H1 (cell line): ENCODE results near the gene OSCAR. TPM values are rescaled to one million over a fixed set of nuclear protein-coding genes. Genes with fewer than 3 reads are reported as not detected.

Experiments used
- CTCF ChIA-PET: fragments of 300-600 bp; sonication (Branson Sonifier 250); formaldehyde crosslinking; loops from one replicate; lab custom pipeline; 2021; ENCODE audit not compliant: partially characterized antibody; lab: Charles Lee
- POLR2A ChIA-PET: fragments of 300-600 bp; sonication (Branson Sonifier 250); formaldehyde crosslinking; loops from one replicate; lab custom pipeline; 2021; ENCODE audit warnings: inconsistent platforms; ENCODE audit not compliant: partially characterized antibody; lab: Charles Lee
- DNase-seq, 2 experiments: peaks; one replicate each; pipeline versions ENCODE4 v3.0.0 to v3.0.0-alpha.2; 2010 to 2022; ENCODE audit warnings: low spot score in 2 of 2, low read depth in 1 of 2, mixed read lengths in 1 of 2
- FAIRE-seq: peaks from 2 replicates; lab custom pipeline; 2011; peaks lifted over from hg19 to GRCh38; lab: Jason Lieb, UNC
- H2AFZ ChIP-seq: 2 replicates; pipeline ENCODE4 v1.8.1; 2012; ENCODE audit warnings: low read length, inconsistent platforms
- H2AK5ac ChIP-seq: 2 replicates; pipeline ENCODE4 v1.6.1; 2013; ENCODE audit warnings: low read depth, low read length
- H2BK120ac ChIP-seq: replicated peaks from 2 replicates; pipeline ENCODE3; 2013; ENCODE audit warnings: low read depth, low read length, inconsistent platforms
- H2BK12ac ChIP-seq: 2 replicates; pipeline ENCODE4 v1.6.1; 2013; ENCODE audit warnings: low read depth, low read length
- H2BK15ac ChIP-seq: 2 replicates; pipeline ENCODE4 v1.6.1; 2013; ENCODE audit warnings: low read length
- H2BK20ac ChIP-seq: 2 replicates; pipeline ENCODE4 v1.6.1; 2013; ENCODE audit warnings: low read length
- H2BK5ac ChIP-seq: 2 replicates; pipeline ENCODE4 v1.6.1; 2013; ENCODE audit warnings: low read depth, low read length
- H3K14ac ChIP-seq: 2 replicates; pipeline ENCODE4 v1.6.1; 2013; ENCODE audit warnings: inconsistent platforms; ENCODE audit not compliant: insufficient read length
- H3K18ac ChIP-seq: 2 replicates; pipeline ENCODE4 v1.6.1; 2013; ENCODE audit warnings: low read length; ENCODE audit errors: extremely low read depth
- H3K23ac ChIP-seq: 2 replicates; pipeline ENCODE4 v1.6.1; 2013; ENCODE audit warnings: inconsistent platforms; ENCODE audit not compliant: insufficient read length
- H3K23me2 ChIP-seq: 2 replicates; pipeline ENCODE4 v1.6.1; 2013; ENCODE audit warnings: low read depth, low read length
- H3K27ac ChIP-seq: 2 replicates; pipeline ENCODE4 v1.6.1; 2011; ENCODE audit warnings: low read depth, low read length, inconsistent platforms
- H3K27me3 ChIP-seq, 4 experiments: replicated peaks in 1 of 4; 1 replicate in 1 of 4; 2 replicates in 3 of 4; pipeline versions ENCODE4 v1.6.1 to v1.8.1; 2011 to 2013; ENCODE audit warnings: low read length in 3 of 4, mild to moderate bottlenecking in 3 of 4, inconsistent platforms in 2 of 4, mixed read lengths in 2 of 4, moderate library complexity in 1 of 4; ENCODE audit not compliant: control insufficient read depth in 3 of 4, insufficient read depth in 3 of 4; ENCODE audit errors: extremely low read depth in 1 of 4
- H3K36me3 ChIP-seq, 4 experiments: 2 replicates each; pipeline versions ENCODE4 v1.6.1 to v1.8.1; 2011 to 2013; ENCODE audit warnings: mild to moderate bottlenecking in 4 of 4, low read length in 3 of 4, moderate library complexity in 2 of 4, control low read depth in 1 of 4, inconsistent platforms in 1 of 4; ENCODE audit not compliant: insufficient read depth in 4 of 4, control insufficient read depth in 2 of 4
- H3K4ac ChIP-seq: replicated peaks from 2 replicates; pipeline ENCODE3; 2013; ENCODE audit warnings: low read length, low read depth, mixed read lengths, inconsistent platforms; ENCODE audit not compliant: insufficient read length
- H3K4me1 ChIP-seq, 4 experiments: replicated peaks in 1 of 4; 1 replicate in 1 of 4; 2 replicates in 3 of 4; pipeline versions ENCODE4 v1.6.1 to v1.8.1; 2011 to 2013; ENCODE audit warnings: low read length in 3 of 4, inconsistent platforms in 2 of 4, mixed read lengths in 1 of 4; ENCODE audit not compliant: insufficient read depth in 4 of 4, control insufficient read depth in 3 of 4
- H3K4me2 ChIP-seq, 2 experiments: 2 replicates each; pipeline versions ENCODE4 v1.6.1 to v1.8.1; 2011 to 2013; ENCODE audit warnings: low read depth in 2 of 2, low read length in 2 of 2, control low read depth in 1 of 2, inconsistent platforms in 1 of 2, mild to moderate bottlenecking in 1 of 2; ENCODE audit not compliant: insufficient read depth in 1 of 2
- H3K4me3 ChIP-seq, 4 experiments: fragments of 200-600, 300-600 bp in 1 of 4; sonication (generic), shearing (Covaris generic), sonication (Bioruptor Twin) in 1 of 4; 2 replicates each; pipeline versions ENCODE4 v1.5.1 to v1.8.1; 2011 to 2016; ENCODE audit warnings: low read length in 4 of 4, low read depth in 3 of 4, control low read depth in 2 of 4, inconsistent platforms in 2 of 4, mild to moderate bottlenecking in 2 of 4, mixed read lengths in 1 of 4, moderate library complexity in 1 of 4; ENCODE audit not compliant: insufficient read depth in 2 of 4; ENCODE audit errors: extremely low read depth in 1 of 4
- H3K56ac ChIP-seq: replicated peaks from 2 replicates; pipeline ENCODE3; 2013; ENCODE audit warnings: low read depth, mild to moderate bottlenecking, mixed read lengths, low read length, inconsistent platforms; ENCODE audit not compliant: insufficient read length
- H3K79me1 ChIP-seq: 2 replicates; pipeline ENCODE4 v1.6.1; 2013; ENCODE audit warnings: low read depth, low read length, control low read depth
- H3K79me2 ChIP-seq, 2 experiments: 2 replicates each; pipeline versions ENCODE4 v1.6.1 to v1.8.1; 2012 to 2013; ENCODE audit warnings: low read length in 2 of 2, mild to moderate bottlenecking in 2 of 2, inconsistent platforms in 1 of 2; ENCODE audit not compliant: insufficient read depth in 2 of 2, control insufficient read depth in 1 of 2
- H3K9ac ChIP-seq, 4 experiments: replicated peaks in 1 of 4; 1 replicate in 1 of 4; 2 replicates in 3 of 4; pipeline versions ENCODE4 v1.6.1 to v1.8.1; 2011 to 2013; ENCODE audit warnings: low read depth in 3 of 4, low read length in 3 of 4, control low read depth in 2 of 4, mild to moderate bottlenecking in 2 of 4, moderate library complexity in 2 of 4, inconsistent platforms in 1 of 4; ENCODE audit errors: extremely low read depth in 1 of 4
- H3K9me3 ChIP-seq, 2 experiments: 2 replicates each; pipeline versions ENCODE4 v1.6.1 to v1.8.1; 2012 to 2013; ENCODE audit warnings: mild to moderate bottlenecking in 2 of 2, moderate library complexity in 2 of 2, control low read depth in 1 of 2, inconsistent platforms in 1 of 2, low read depth in 1 of 2, low read length in 1 of 2, mixed read lengths in 1 of 2; ENCODE audit not compliant: insufficient read depth in 2 of 2
- H4K20me1 ChIP-seq, 2 experiments: replicated peaks in 1 of 2; 2 replicates each; pipeline versions ENCODE3 to v1.8.1; 2011 to 2013; ENCODE audit warnings: inconsistent platforms in 2 of 2, low read length in 2 of 2, mild to moderate bottlenecking in 1 of 2; ENCODE audit not compliant: insufficient read depth in 2 of 2, control insufficient read depth in 1 of 2
- H4K5ac ChIP-seq: 2 replicates; pipeline ENCODE4 v1.6.1; 2013; ENCODE audit warnings: low read length, low read depth, mixed read lengths, inconsistent platforms; ENCODE audit not compliant: insufficient read length
- H4K8ac ChIP-seq: 2 replicates; pipeline ENCODE4 v1.8.0; 2013; ENCODE audit warnings: mild to moderate bottlenecking, moderate library complexity, low read length, inconsistent platforms; ENCODE audit not compliant: insufficient read depth; ENCODE audit errors: extremely low read depth
- H4K91ac ChIP-seq: replicated peaks from 2 replicates; pipeline ENCODE3; 2013; ENCODE audit warnings: low read length, mixed read lengths, inconsistent platforms; ENCODE audit not compliant: insufficient read length
- JUND ChIP-seq: IDR thresholded peaks from 2 replicates; pipeline ENCODE4 v1.6.1; 2011; ENCODE audit warnings: mild to moderate bottlenecking, improper control_type of control experiment, low read length
- KDM5A ChIP-seq: fragments of 200-600 bp; IDR thresholded peaks from 2 replicates; pipeline ENCODE4 v1.7.1; 2012; ENCODE audit warnings: mild to moderate bottlenecking, low read length, inconsistent platforms, mixed read lengths
- RBBP5 ChIP-seq: IDR thresholded peaks from 2 replicates; pipeline ENCODE4 v1.7.1; 2012; ENCODE audit warnings: low read depth, mild to moderate bottlenecking, inconsistent platforms, low read length, moderate library complexity, borderline replicate concordance
- WGBS, 2 experiments: shearing (Covaris generic) in 1 of 2; methylation state at CpG; one replicate each; pipeline versions ENCODE4 v1.1.6 to v1.1.7; 2013 to 2015; ENCODE audit warnings: low lambda C conversion rate in 2 of 2, mixed read lengths in 2 of 2, inconsistent platforms in 1 of 2, low coverage in 1 of 2, missing lambda C conversion rate in 1 of 2; ENCODE audit not compliant: insufficient replicate concordance in 2 of 2, insufficient coverage in 1 of 2, insufficient read length in 1 of 2; ENCODE audit errors: extremely low coverage in 1 of 2, missing lambda C conversion rate in 1 of 2; 5-methylcytosine and 5-hydroxymethylcytosine counted together
- polyA plus RNA-seq, 7 experiments: library from polyadenylated mRNA; depleted of rRNA in 3 of 7; stranded (reverse) in 5 of 7; unstranded in 2 of 7; fragments of >200 nt in 5 of 7; fragments of 200-250 nt in 2 of 7; gene quantifications; 1 replicate in 5 of 7; 2 replicates in 1 of 7; 4 replicates in 1 of 7; pipeline versions ENCODE4 v1.2.1 to v1.2.3, GENCODE V29; 2011 to 2013; ENCODE audit warnings: missing spikeins in 2 of 7, mixed read lengths in 2 of 7
- total RNA-seq: library from RNA; stranded (reverse); fragmentation: NEBNext Ultra II Directional; extraction: Animal tissue kit (Norgen Biotek cat#: 25700); gene quantifications from 2 replicates; pipeline ENCODE4 v1.2.1, GENCODE V29; 2021

OSCAR gene
- total and polyA plus RNA-seq, 2 of the 8 experiments (the other 6 are each of a cell fraction or from before 2014, with no cell fraction given): 1.1 TPM

DNA sequence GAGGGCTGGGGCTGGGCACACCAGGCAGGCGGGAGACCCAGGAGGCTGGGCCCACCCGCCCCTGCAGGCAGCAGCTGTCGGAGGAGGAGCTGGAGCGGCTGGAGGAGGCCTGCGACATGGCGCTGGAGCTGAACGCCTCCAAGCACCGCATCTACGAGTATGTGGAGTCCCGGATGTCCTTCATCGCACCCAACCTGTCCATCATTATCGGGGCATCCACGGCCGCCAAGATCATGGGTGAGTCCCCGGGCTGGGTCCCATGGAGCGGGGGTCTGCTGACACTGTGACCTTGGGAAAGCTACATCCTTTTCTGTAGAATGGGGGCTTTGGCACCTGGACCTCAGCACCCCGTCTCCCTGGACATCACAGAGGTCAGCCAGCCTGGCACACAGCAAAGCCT, 23.1 kb upstream of the OSCAR start:
- H3K14ac ChIP-seq: no peak overlapping the region
- H3K56ac ChIP-seq: no peak overlapping the region
- H4K91ac ChIP-seq: no peak overlapping the region
- no peak overlapping the region for H4K5ac ChIP-seq
- no peak overlapping the region for H2BK120ac ChIP-seq
- H3K79me1 ChIP-seq: peaks cover 3% of the 10 kb centered on the region; the same call in 1 of the 2 replicates
- no peak overlapping the region for H3K4me3 ChIP-seq
- H2BK20ac ChIP-seq: no peak overlapping the region
- H3K27ac ChIP-seq: no peak overlapping the region
- no peaks in the 10 kb centered on the region for H3K4me1 ChIP-seq
- no peak for DNase-seq
- CTCF ChIA-PET: no interaction called here
- no peak overlapping the region for H2BK15ac ChIP-seq
- H3K27me3 ChIP-seq: no peaks in the 10 kb centered on the region
- no peak overlapping the region for H3K4me2 ChIP-seq
- H3K23ac ChIP-seq: no peak overlapping the region
- FAIRE-seq: no peak
- H2BK5ac ChIP-seq: no peak overlapping the region
- H3K79me2 ChIP-seq: no peaks in the 10 kb centered on the region
- H3K9ac ChIP-seq: no peak overlapping the region
- H3K36me3 ChIP-seq: peaks cover 18 to 68% (median 48%) of the 10 kb centered on the region in 4 experiments
- 97% methylated on average over 8 of the region's 17 CpGs; no CpG with 5 or more reads in 1 of the 2 experiments for WGBS, 2 experiments
- no peak overlapping the region; the same call in 1 of the 2 replicates for H4K8ac ChIP-seq
- no peaks in the 10 kb centered on the region for H3K9me3 ChIP-seq
- peaks cover 0 to 7% of the 10 kb centered on the region in 2 experiments for H4K20me1 ChIP-seq
- H3K23me2 ChIP-seq: no peaks in the 10 kb centered on the region
- POLR2A ChIA-PET: interaction anchor here (0.6 to 5.0 kb wide), 12 partner anchors 9 to 188 kb away, joined by 3 to 40 read pairs (median 4); partner anchors contain the start of genes CNOT3, LENG1, PRPF31 and TFPT
- no peak overlapping the region for H3K18ac ChIP-seq
- no peak for TF ChIP-seq KDM5A
- no peak for TF ChIP-seq JUND
- TF ChIP-seq RBBP5: no peak
- H2BK12ac ChIP-seq: no peak overlapping the region
- no peak overlapping the region for H3K4ac ChIP-seq
- H2AFZ ChIP-seq: no peak overlapping the region
- no peak overlapping the region for H2AK5ac ChIP-seq
